ENCODE data around the gene TSHR. TPM values are rescaled to one million over a fixed set of nuclear protein-coding genes. Genes with fewer than 3 reads are reported as not detected.
"Not testable (repeated sequence)": the region's sequence is repeated elsewhere in the genome, so short reads cannot be mapped to it uniquely, and the experiment has no call there.

TSHR gene
- polyA plus RNA-seq, 1 donor: 0.65 TPM

DNA sequence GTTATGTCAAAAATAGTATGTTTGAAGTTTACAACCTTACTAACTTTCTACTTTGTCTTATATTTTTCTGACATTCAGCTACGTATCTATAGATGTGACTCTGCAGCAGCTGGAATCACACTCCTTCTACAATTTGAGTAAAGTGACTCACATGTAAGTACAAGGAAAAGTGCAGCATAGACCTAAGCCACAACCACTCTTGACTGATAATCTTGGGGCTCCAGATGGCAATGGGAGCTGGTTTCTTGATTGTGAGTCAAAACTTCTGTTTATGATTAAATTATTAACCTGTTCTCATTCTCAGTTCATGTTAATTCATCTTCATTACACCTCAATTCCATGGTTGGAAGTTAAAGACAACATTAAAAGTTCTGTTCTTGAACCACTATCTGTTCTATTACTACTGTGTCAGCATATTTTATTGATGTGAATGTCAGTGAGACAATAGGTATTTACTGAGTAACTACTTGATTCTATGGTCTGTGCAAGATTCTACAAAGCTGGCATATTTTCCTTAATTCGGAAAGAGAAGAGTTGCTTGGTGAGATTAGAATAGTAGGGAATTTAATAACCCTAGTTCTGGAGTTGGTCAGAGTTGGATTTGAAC lies 112.9 kb downstream of the TSHR start:
- DNase-seq (ENCODE audit: low read depth): no peak

- DNase-seq (ENCODE audit: low read depth): no peak
Measured at GRCh38 chr14:81070511-81070910, 115.1 kb downstream of the TSHR start.

DNA sequence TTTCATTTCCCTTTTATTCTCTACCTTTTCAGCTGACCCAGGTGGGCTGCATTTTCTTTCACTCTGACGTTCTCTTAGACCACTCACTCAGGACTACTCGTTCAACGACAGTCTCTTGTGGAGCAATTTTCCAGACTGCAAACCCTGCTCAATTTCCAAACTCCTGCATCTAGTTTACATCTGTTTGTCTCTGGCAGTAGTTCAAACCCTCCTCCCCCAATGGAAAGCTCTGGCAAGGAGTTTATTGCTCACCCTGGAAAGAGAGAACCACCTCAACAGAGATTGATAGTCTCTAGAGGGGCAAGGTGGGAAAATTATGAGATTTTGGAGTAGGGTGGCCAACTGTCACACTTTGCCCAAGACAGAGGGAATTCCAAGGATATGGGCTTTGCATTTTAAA lies 130.2 kb downstream of the TSHR start:
- DNase-seq (ENCODE audit: low read depth): peak; percentile 8

GRCh38 chr14:81087230-81087629 lies 131.8 kb downstream of the TSHR start:
- no peak for DNase-seq (ENCODE audit: low read depth)

DNA sequence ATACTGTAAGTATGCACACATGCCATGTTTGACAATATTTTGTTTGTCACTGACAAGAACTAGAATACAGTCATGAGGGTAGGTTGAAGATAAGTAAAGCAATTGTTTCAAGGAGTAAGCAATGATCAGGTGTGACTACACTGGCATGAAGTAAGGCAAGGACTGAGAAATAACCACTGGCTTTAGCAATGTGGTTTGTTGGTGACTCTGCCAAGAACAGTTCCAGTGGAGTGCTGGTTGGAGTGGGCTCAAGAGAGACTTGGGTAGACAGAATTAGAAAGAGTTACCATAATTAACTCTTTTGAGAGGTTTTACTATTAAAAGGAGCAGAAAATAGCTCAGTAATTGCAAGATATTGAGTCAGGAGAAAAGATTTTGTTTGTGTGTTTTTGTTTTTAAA lies 135.7 kb downstream of the TSHR start:
- no peak for DNase-seq (ENCODE audit: low read depth)

DNA sequence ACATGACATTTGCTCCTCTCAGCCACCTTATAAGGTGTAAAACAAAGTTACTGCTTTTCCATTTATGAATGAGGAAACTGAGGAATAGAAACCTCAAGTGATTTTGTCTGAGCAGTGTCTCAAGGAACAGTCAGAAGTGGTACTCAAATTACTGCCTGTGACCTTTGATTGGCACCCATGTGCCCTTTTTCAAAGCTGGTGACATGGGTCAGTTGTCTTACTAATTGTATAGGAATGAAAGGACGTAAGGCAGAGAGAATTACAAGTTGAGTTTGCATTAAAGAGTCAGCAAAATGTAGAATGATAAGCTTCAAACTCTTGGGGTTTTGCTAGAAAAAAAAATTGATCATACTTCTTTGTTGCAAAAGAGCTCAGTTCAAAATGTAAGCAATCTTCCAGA lies 136.2 kb downstream of the TSHR start:
- DNase-seq (ENCODE audit: low read depth): no peak

DNA sequence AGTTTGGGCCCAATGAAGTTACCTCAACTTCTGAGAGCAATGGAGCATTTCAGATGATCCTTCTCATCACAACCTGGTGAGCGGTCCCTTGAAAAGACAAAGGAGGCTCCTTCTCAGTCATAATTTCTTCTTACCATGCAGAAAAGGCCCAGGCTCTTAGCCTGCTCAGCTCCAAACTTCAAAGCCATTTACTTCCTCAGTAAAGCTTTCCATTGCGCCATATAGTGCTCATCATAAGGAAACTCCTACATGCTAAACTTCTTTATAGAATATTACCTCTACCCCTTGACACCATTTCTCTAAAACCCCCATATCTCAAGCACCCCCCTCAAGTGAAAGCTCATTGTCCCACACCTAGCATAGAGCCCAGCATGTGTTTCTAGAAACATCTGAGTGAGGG lies 138.2 kb downstream of the TSHR start:
- DNase-seq (ENCODE audit: low read depth): no peak

- no peak for DNase-seq (ENCODE audit: low read depth)
Measured at GRCh38 chr14:81095539-81095938, 140.1 kb downstream of the TSHR start.

- DNase-seq (ENCODE audit: low read depth): no peak
Measured at GRCh38 chr14:81096656-81097055, 141.2 kb downstream of the TSHR start.

DNA sequence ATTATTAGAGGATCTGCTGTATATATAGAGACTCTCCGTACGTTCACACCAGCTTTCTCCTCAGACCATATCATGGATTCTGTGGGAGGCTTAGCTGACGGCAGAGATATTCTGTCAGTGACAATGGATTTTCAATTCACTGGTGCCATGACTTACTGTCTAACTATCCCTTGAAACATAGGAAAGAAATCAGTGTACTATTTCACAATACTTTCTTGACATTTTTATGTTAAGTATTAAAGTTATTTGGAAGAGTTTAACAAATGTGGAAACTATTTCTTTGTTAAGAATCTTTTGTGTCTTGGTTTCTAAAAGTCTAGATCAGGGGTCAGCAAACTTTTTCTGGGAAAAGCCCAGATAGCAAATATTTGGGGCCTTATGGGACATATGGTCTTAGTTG lies 146.8 kb downstream of the TSHR start:
- DNase-seq (ENCODE audit: low read depth): no peak

GRCh38 chr14:81103443-81103842 lies 148.0 kb downstream of the TSHR start:
- no peak for DNase-seq (ENCODE audit: low read depth)

DNA sequence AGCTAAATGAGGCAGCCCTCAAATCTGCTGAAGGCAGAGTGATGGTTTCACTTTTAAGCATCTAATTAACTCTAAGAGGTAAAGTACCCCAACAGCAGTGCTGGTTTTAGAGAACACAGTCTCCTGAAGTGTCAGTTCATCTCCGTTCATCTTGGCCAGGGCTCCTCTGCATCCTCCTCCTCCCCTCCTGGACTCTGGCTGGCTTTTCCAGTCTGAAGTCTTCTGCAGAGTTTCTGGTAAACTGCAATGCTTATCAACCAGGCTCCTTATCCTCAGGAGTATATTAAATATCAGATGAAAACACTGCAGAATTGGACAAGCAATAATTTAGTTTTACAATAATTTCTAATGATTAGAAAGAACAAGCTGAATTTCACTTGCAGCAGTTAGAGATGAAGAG lies 150.0 kb downstream of the TSHR start:
- DNase-seq (ENCODE audit: low read depth): no peak

- DNase-seq (ENCODE audit: low read depth): no peak
Measured at GRCh38 chr14:81105961-81106360, 150.5 kb downstream of the TSHR start.

DNA sequence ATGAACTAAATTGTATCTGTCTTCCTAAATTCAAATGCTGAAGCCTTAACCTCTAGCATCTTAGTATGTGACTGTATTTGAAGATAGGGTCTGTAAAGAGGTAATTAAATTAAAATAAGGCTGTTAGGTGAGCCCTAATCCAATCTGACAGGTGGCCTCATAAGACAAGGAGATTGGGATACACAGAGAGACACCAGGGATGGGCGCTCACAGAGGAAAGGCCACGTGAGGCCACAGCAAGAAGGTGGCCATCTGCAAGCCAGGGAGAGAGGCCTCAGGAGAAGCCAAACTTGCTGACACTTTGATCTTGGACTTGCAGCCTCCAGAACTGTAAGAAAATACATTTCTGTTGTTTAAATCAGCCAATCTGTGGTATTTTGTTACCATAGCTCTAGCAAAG lies 154.8 kb downstream of the TSHR start:
- DNase-seq (ENCODE audit: low read depth): no peak

DNA sequence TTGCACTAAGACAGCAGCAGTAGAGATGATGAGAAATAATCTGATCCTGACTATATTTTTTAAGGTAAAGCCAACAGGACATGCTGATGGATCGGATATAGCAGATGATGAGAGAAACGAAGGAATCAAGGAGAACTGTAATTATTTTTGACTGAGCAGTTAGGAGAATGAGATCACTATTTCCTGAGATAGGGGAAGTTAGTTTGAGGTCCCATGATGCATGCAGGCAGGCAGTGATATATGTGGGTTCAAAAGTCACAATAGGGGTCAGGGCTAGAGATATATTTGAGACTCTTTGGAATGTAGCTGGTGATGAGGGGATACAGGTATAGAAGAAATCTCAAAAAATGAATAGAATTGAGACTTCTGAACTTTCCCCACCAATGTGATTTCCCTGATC lies 157.8 kb downstream of the TSHR start:
- no peak for DNase-seq (ENCODE audit: low read depth)

- DNase-seq (ENCODE audit: low read depth): not testable (repeated sequence)
Measured at GRCh38 chr14:81113945-81114820, 158.8 kb downstream of the TSHR start.

GRCh38 chr14:81120501-81120900 lies 165.1 kb downstream of the TSHR start:
- no peak for DNase-seq (ENCODE audit: low read depth)

DNA sequence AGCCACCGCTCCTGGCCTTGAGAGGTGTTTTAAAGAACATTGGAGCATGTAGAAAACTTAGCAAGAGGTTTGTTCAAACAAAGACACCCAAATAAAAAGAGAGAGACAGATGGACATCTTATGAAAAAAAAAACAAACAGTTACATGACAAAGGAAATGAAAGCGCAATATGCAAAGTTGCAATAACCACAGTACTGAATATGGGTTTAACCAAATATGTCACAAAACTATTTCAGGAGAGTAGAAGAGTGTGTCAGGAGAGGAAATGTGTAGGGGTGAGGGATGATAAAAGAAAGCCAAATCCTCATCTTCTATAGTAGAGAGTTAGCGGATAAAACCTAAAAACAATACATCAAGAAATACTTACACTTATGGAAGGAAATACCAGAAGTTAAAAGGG lies 166.9 kb downstream of the TSHR start:
- DNase-seq (ENCODE audit: low read depth): no peak

DNA sequence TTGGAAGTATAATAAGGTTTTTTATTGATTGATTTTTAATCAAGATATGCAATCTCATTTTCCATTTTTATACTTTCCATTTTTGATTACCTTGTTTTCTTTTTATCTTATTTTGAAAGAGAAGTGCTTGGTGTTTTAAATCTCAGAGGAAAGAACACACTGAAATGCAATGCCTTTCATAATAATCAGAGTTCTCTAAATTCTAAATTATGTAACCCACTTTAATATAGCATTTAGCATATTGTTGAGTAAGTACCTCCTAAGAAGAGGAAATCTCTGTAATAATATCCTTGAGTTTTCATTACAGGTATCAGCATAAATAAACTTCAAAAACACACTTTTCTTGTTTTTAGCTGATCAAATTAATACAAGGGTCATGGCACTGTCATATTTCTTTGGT lies 168.4 kb downstream of the TSHR start:
- no peak for DNase-seq (ENCODE audit: low read depth)

DNA sequence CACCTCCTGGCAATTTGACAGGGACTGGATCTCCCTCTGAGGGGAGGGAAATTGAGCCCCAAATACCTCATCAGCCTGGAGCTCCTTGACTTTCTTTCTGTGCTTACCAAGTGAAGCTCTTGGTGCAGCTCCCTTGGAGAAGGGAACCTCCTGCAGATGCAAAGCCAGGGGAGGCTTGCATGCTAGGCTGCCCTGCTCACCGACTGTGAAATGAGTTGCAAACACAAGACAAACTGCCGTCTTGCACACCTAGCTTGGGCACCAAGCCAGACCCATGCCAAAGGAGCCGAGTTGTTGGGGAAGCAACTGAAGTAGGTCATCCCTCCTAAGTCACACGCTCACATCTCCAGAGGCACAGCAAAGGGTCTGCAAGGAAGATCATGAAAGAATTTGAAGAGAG lies 170.1 kb downstream of the TSHR start:
- no peak for DNase-seq (ENCODE audit: low read depth)

DNA sequence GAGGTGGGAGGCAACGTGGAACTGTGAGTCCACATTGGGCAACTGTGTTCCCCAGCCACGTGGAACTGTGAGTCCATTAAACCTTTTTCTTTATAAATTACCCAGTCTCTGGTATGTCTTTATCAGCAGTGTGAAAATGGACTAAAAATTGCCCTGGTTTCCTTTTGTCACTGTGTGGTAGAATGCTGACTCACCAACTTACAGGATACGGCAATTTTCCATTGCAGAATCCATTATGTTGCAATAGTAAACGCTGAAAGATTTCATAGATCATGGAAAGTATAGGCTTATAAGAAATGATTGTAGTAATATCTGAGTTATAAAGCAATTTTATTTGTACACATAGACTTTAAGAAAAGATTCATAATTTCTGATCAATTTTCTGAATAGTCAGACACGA lies 172.4 kb downstream of the TSHR start:
- no peak for DNase-seq (ENCODE audit: low read depth)

GRCh38 chr14:81129242-81129641 lies 173.8 kb downstream of the TSHR start:
- DNase-seq (ENCODE audit: low read depth): no peak

- DNase-seq (ENCODE audit: low read depth): no peak
Measured at GRCh38 chr14:81132468-81132867, 177.0 kb downstream of the TSHR start.

- no peak for DNase-seq (ENCODE audit: low read depth)
Measured at GRCh38 chr14:81133400-81133799, 178.0 kb downstream of the TSHR start.

All from forelimb muscle (tissue), 1 donor.